HG02970 (cell line): Measurements from ENCODE around the gene GORASP1.

Source experiments
- ATAC-seq: cut with Tn5 transposase; IDR thresholded peaks from one replicate; pipeline ENCODE4 v1.9.1; 2021; ENCODE audit warnings: mild to moderate bottlenecking, moderate library complexity, moderate number of reproducible peaks; ENCODE audit not compliant: unreplicated experiment, low FRiP score

Gene GORASP1

GRCh38 chr3:39103791-39104552 is 3.5 kb downstream of the GORASP1 start:
- ATAC-seq: no peak

GRCh38 chr3:39103324-39103693 is 4.1 kb downstream of the GORASP1 start:
- ATAC-seq: no peak

GRCh38 chr3:39102504-39103323 is 4.7 kb downstream of the GORASP1 start:
- no peak for ATAC-seq

GRCh38 chr3:39101022-39101689 is 6.3 kb downstream of the GORASP1 start:
- ATAC-seq: no peak

GRCh38 chr3:39100500-39100886 is 6.9 kb downstream of the GORASP1 start:
- no peak for ATAC-seq

- no peak for ATAC-seq
Observed at GRCh38 chr3:39099738-39100499, 7.5 kb downstream of the GORASP1 start.

- no peak for ATAC-seq
Observed at GRCh38 chr3:39099242-39099641, 8.2 kb downstream of the GORASP1 start.

- no peak for ATAC-seq
Observed at GRCh38 chr3:39098473-39099000, 8.9 kb downstream of the GORASP1 start.

GRCh38 chr3:39097716-39098472 is 9.5 kb downstream of the GORASP1 start:
- ATAC-seq: no peak

GRCh38 chr3:39096775-39097174 is 10.7 kb downstream of the GORASP1 start:
- no peak for ATAC-seq

GRCh38 chr3:39095778-39096177 is 11.6 kb downstream of the GORASP1 start:
- ATAC-seq: no peak

GRCh38 chr3:39094851-39095677 is 12.4 kb downstream of the GORASP1 start:
- ATAC-seq: no peak

GRCh38 chr3:39090922-39091321 is 16.5 kb downstream of the GORASP1 start:
- ATAC-seq: no peak

GRCh38 chr3:39088889-39089288 is 18.5 kb downstream of the GORASP1 start:
- no peak for ATAC-seq

- no peak for ATAC-seq
Observed at GRCh38 chr3:39088456-39088855, 19.0 kb downstream of the GORASP1 start.

GRCh38 chr3:39086144-39086543 is 21.3 kb downstream of the GORASP1 start:
- ATAC-seq: no peak

- no peak for ATAC-seq
Observed at GRCh38 chr3:39082666-39083313, 24.6 kb downstream of the GORASP1 start.

GRCh38 chr3:39080026-39080425 is 27.4 kb downstream of the GORASP1 start:
- ATAC-seq: no peak
